DMS 273 (cell line): ENCODE data around the gene DLX5.

Source experiments
- DNase-seq: peaks from one replicate; lab custom pipeline; 2025; ENCODE audit not compliant: unreplicated experiment; lab: John Stamatoyannopoulos, UW

Gene DLX5

GRCh38 chr7:96992192-96993005, 32.2 kb downstream of the DLX5 start:
- no peak for DNase-seq

GRCh38 chr7:96991546-96992191, 33.0 kb downstream of the DLX5 start:
- no peak for DNase-seq

- no peak for DNase-seq
Measured at GRCh38 chr7:96989859-96990317, 34.7 kb downstream of the DLX5 start.

- DNase-seq = no peak
Measured at GRCh38 chr7:96989241-96989858, 35.3 kb downstream of the DLX5 start.

- DNase-seq = no peak
Measured at GRCh38 chr7:96987719-96988118, 36.9 kb downstream of the DLX5 start.

- no peak for DNase-seq
Measured at GRCh38 chr7:96986901-96987300, 37.7 kb downstream of the DLX5 start.

- no peak for DNase-seq
Measured at GRCh38 chr7:96985992-96986391, 38.6 kb downstream of the DLX5 start.

- DNase-seq = no peak
Measured at GRCh38 chr7:96982586-96982985, 42.0 kb downstream of the DLX5 start.

- no peak for DNase-seq
Measured at GRCh38 chr7:96979551-96980276, 44.9 kb downstream of the DLX5 start.

GRCh38 chr7:96977445-96977844, 47.2 kb downstream of the DLX5 start:
- no peak for DNase-seq

GRCh38 chr7:96976106-96976505, 48.5 kb downstream of the DLX5 start:
- DNase-seq = no peak

- no peak for DNase-seq
Measured at GRCh38 chr7:96973986-96974385, 50.6 kb downstream of the DLX5 start.

- no peak for DNase-seq
Measured at GRCh38 chr7:96970739-96971138, 53.9 kb downstream of the DLX5 start.
